ENCODE measurements around the gene CDH5.

Gene CDH5

DNA sequence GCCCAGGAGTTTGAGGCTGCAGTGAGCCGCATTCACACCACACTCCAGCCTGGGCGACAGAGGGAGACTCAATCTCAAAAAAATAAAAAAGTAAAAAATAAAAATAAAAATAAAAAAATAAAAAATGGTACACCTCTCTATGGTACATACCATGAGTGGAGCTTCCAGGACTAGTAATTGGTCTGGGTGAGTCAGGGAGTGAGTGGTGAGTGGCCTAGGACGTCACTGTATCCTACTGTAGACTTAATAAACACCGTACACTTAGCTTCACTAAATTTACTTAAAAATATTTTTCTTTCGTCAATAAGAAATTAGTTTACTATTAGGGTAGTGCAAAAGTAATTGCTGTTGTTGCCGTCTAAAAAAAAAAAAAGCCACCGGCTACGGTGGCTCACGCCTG is 9.0 kb downstream of the CDH5 start:
- DNase-seq, result no peak

DNA sequence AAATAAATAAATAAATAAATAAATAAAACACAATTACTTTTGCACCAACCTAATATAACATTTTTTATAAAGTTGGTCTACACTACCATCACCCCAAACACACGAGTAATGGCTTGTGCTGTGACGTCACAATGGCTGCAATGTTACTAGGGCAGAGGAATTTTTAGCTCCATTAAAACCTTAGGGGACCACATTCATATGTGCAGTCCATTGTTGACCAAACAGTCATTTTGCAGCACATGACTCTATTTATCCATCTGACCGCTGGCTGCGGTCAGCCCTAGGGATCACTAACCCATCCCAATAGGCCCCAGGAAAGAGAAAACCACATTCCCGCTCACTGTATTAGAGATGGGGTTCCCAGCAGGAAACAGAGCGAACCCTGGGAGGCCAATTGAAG is 9.6 kb downstream of the CDH5 start:
- no peak for DNase-seq

DNA sequence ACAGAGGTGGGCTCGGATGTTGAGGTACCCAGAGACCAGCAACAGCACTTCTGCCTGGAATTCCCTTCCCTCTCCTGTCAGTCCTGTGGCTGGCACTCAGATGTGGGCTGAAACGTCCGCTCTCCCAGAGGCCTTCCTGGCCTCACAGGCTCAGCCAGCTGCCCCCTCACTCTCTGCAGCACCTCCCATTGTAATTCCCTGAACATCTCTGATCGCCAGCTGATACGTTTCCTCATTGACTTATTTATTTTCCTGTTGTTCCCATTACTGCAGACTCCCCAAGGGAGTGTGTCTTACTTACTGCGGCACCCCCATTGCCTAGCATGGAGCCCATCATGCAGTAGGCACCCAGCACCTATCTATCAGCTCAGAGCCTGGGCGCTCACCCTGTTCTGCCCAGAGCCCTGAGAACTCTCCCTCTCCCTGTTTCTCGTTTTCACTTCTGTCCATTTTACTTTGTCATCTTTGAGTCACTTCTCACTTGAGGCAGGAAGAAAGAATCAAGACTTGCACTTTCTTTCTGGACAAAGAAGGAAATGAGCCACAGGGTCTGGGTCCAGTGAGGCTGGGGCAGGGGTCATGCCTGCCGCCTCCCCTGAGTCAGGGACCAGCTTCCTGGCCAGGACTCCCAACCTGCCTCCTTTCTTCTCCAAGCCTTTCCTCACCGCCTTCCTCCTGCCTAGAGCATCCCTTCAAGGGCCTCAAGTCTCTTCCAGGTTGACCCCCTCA is 10.2 kb downstream of the CDH5 start:
- no peak for DNase-seq

DNA sequence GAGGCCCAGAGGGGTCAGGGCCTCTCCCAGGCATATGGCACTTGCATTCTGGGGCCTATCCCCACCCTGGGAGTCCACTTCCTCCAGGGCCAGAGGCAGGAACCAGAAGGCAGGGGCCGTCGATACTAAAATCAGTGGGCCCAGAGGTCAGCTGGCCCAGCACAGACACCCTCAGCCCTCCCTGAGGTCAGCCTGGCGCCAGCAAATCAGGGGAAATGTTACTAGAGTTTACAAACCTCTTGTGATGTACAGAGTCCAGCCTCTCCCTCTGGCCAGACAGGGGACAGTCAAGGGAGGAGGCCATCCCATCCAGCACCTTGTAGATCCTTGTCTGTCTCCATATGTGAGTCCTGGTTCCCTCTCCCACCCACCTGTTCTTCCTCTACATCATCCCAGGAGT is 10.8 kb downstream of the CDH5 start:
- DNase-seq, result no peak

DNA sequence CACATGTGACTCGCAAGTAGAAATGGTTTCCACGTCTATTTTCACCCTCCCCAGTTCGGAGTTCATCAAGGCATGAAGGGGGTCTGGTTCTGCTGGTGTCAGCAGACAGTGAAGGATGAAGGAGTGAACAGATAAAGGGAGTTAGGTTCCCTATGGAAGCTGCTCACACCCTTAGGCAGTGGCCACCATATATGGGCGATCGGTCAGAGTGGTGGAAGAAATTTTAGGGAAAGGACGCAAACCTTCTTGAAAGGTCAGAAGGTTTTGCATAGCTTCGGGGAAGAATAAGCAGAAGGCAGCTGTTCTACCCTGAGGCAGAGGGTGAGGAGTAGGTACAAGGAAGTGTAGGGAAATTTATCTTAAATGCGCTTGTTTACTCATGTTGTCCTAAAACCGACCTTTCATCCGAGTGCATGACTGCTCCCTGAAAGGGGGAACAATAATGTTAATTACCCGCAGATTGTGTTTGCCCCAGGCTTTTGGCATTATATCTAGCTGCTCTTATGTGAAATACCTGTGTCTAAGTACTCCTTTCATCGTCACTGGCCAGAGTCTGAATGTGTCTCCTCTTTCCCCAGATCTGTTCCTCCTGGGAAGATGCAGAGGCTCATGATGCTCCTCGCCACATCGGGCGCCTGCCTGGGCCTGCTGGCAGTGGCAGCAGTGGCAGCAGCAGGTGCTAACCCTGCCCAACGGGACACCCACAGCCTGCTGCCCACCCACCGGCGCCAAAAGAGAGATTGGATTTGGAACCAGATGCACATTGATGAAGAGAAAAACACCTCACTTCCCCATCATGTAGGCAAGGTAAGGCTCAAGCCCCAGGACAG is 12.5 kb downstream of the CDH5 start:
- DNase-seq, result no peak

DNA sequence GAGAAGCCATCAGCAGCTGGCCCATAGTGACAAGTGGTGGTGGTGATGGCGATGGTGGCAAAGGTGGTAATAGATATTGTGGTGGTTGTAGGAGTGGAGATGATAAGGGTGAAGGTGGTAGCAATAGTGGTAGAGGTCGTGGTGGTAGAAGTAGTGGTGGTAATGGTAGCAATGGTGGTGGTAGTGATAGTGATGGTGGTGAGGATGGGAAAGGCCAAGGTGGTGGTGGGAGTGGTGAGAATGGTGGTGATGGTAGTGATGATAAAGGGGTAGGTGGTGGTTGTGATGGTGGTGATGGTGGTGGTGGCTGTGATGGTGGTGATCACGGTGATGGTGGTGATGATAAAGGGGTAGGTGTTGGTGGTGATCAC is 13.1 kb downstream of the CDH5 start:
- no peak for DNase-seq

DNA sequence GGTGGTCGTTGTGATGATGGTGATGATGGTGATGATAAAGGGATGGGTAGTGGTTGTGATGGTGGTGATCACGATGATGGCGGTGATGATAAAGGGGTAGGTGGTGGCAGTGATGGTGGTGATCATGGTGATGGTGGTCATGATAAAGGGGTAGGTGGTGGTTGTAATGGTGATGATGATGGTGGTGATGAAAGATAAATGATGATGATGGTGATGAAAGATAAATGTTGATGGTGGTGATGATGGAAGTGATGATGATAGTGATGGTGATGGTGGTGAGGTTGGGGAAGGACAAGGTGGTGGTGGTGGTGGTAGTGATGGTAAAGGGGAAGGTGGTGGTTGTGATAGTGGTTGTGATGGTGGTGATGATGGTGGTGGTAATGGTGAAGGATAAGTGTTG is 13.9 kb downstream of the CDH5 start:
- no peak for DNase-seq

DNA sequence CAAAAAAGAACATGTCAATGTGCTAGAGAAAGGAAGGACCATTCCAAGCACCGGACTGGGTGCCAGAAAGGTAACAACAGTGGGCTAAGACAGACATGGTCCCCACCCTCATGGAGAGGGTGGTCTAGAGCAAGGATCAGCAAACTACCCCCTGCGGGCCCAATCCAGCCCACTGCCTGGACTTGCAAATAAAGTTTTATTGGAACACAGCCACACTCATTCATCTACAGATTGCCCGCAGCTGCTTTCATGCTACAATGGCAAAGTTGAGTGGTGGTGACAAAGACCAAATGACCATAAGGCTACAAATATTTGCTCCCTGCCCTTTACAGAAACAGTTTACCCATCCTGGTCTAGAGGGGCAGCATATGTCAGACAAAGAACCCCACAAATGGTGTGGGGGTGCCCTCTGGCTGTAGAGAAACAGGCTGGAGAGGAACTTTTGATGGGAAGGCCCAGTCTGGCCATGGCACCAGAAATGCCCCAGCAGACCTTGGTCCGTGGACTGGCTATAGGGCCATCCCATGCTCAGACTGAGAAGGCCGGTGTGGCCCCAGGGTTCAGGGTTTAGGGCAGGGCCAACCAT is 15.2 kb downstream of the CDH5 start:
- no peak for DNase-seq

DNA sequence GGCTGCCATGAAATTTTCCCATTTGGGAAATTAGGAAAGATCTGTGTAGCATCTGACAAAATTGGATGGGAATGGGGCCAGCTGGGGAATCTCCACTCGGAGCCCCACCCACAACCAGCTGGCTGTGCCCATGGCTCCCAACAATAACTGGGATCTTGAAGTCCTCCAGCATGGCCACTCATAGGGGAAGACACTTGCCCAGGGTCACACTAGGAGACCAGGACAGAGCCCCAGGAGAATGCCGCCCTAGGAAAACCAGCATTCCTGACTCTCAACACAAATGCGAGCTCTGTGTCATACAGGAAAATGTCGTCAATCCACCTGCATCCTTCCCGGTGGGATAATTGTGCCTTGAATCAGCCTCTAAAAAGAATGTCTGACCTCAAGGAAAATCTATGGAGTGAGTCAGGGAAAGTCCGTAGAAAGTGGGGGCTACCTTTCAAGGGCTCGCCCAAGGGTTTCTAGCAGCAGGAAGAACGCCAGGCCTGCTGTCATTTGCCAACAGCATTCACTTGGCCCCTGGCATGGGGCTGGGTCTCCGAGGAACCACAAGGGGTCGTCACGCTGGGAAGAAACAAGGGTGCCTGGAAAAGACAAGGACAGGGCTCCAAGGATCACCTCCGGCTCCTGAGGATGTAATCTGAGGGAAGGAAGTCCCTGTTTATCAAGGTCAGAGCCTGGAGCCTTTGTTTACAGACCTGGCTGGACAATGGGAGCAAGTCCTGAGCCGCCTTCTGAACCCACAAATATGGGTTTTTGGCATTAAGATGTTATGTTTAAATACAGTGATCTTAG is 15.9 kb downstream of the CDH5 start:
- no peak for DNase-seq

DNA sequence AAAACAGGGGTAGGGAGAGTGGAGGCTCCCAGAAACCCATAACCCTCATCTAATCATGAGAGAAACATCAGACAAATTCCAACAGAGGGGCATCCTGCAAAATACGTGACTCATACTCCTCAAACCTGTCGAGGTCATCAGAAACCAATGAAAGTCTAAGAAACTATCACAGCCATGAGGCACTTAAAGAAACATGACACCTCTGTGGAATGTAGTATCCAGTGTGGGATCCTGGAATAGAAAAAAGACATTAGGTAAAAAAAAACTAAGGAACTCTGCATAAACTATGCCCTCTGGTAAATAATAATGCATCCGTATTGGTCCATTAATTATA is 16.4 kb downstream of the CDH5 start:
- no peak for DNase-seq

DNA sequence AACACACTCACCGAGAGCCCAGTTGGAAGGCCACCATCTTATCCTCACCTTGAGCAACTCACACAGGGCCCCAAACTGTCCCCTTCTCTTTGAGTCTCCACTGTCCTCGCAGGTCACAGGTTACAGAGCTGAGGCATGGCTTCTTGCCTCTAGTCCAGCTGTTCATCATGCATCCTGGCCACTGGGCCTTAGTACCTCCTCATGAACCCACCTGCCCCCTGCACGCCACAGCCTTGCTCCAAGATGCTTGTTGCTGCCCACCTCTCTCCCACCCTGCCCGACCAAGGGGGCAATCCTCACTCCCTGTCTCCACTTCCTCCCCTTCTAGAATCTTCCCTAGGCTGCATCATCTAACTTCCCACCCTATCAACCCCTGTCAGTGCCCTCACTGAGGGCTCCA is 17.1 kb downstream of the CDH5 start:
- DNase-seq, result no peak

DNA sequence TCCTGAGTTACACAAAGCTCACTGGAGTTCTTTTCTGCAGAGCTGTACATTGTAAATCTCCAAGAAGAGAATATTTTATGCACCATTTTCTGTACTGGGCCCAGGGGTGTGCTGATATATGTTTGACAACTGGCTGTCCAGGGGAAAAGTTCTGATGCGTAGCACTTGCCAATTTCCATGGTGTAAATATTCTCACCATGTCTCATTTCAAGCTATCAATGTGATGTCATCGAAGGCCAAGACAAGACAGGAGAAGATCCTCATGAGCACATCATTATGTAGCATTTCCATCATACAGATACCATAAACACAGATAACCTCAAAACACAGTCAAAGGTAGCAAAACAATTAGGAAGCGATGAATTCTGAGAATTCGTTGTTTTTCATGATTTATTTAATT is 18.9 kb downstream of the CDH5 start:
- no peak for DNase-seq

DNA sequence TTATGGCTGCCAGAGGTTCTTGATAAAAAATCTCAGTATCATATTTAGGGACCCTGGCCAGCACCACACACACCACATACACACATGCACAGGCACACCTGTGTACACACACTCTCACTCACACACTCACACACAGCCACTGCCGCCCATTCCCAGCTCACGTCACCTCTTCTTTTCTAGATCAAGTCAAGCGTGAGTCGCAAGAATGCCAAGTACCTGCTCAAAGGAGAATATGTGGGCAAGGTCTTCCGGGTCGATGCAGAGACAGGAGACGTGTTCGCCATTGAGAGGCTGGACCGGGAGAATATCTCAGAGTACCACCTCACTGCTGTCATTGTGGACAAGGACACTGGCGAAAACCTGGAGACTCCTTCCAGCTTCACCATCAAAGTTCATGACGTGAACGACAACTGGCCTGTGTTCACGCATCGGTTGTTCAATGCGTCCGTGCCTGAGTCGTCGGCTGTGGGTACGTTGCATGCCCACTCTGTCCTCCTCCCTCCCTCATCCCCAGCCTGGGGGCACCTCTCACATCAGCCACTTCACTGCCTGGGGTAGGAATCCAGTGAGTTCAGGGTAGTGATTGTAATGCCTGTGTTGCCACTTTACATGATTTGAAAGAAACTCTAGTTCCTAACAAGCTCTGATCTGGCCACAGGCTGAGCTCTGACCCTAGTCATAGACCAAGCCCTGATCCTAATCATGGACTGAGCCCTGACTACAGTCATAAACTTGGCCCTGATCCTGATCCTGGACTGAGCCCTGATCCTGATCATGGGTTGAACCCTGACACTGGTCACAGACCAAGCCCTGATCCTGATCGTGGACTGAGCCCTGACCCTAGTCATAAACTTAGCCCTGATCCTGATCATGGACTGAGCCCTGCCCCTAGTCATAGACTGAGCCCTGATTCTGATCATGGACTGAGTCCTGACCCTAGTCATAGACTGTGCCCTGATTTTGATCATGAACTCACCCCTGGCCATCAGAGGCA is 20.4 kb downstream of the CDH5 start:
- no peak for DNase-seq

DNA sequence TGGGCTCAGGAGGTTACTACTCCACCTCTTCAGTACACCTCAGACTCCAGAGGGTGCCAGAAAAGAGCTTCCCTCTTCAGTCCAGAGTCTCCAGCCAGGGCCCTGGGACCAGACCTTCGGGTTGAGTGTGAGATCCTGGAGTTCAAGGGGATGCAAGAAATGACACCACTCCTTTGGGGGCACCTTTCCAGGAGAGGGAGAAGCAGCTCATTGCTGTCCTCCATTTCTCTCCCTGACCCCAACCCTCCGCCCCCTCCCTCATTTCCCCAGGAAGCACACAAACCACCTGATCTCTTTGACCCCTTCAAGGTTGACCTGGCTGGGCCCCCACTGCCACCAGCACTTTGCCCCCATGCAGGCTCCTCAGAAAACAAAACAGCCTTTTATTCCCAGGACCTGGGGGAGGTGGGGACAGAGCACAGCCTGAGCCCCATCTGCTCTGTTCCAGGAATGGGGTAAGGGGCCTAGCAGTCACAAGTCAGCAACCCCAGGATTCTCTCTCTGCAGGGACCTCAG is 21.4 kb downstream of the CDH5 start:
- DNase-seq, result no peak

DNA sequence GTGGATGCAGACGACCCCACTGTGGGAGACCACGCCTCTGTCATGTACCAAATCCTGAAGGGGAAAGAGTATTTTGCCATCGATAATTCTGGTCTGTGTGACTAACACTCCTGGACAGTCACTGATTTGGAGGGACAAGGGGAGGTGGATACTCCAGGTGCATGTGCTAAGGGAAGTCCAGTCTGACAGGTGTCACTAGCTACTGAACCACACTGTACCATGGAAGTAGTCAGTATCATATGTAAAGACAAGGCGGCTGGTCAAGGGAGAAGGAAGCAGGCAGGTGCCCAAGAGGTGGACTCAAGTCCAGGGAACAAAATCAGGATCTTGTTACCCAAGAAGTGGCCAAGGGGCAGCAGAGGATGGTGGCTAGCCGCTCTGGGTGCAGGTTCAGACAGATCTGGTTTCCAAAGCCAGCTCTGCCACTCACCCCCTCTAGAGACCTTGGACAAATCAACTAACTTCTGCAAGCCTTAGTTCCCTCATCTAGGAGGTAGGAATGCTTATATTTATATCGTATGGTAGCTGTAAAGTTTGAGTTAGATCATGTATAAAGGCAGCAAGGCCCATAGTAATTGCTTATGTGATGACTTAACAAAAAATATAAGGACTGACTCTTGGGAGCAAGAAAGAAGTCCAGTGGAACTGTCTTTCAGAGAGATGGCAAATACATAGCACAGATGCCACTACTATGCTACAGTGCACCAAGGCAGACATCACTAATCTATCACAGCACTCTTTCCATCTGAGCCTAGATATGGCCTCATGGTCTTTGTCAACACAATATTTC is 22.1 kb downstream of the CDH5 start:
- DNase-seq, result no peak

DNA sequence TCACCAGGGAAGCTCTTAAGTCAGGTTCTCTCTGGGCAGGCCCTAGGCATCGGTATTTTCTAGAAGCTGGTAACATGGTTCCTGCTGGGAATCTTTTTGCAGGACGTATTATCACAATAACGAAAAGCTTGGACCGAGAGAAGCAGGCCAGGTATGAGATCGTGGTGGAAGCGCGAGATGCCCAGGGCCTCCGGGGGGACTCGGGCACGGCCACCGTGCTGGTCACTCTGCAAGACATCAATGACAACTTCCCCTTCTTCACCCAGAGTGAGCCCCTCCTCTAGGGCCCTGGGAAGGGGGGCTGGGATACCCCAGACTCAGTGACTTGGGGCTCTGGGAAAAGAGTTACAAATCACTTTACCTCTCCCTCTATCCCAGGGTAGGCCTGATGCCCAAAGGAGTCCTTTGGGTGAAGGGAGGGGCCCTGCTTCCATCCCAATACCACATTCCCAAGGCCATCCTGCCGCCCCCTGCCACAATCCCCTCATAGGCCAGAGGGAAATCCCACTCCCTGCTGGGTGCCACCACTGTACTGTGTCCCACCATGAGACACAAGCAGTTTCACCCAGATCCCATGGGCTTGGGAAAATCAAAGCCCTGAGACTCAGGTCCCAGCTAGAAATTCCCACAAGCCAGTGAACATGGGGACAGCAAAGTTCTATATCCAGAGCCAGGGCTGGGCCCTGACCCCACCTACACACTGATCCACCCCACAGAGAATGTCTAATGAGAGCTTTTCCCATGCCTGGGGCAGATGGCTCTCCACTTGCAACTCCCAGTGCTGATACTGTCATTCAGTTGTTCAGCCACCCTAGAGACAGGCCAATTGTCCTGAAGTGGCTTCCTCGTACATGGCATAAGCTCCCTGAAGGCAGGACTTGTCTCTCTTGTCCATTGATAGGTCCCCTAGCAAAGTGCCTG is 23.0 kb downstream of the CDH5 start:
- DNase-seq, result no peak

DNA sequence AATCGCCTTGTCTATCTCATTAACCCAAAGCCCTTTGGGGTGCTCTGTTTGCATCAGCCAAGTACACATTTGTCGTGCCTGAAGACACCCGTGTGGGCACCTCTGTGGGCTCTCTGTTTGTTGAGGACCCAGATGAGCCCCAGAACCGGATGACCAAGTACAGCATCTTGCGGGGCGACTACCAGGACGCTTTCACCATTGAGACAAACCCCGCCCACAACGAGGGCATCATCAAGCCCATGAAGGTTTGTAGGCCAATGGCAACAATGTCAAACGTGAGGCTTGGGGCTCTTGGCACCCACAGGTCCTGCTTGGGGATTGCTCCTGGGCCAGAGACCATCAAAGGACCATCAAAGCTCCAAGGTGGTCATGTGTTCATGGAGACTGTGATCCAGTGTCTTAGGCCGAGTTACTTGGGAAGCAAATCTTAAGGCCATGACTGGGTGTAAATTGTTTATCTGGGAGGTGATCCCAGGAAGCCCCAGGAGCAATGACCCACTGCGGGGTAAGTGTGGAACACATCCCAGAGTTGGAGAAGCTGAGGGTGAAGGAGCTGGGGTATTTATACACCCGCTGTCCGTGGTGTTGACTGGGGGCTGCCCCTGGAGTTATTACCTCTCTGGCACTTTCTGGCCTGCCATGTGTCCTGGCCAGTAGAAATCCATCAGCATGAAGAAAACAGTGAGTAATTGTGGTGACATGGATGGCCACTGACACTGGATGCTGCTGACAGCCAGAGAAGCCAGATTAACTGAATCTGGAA is 24.0 kb downstream of the CDH5 start:
- DNase-seq, result no peak

DNA sequence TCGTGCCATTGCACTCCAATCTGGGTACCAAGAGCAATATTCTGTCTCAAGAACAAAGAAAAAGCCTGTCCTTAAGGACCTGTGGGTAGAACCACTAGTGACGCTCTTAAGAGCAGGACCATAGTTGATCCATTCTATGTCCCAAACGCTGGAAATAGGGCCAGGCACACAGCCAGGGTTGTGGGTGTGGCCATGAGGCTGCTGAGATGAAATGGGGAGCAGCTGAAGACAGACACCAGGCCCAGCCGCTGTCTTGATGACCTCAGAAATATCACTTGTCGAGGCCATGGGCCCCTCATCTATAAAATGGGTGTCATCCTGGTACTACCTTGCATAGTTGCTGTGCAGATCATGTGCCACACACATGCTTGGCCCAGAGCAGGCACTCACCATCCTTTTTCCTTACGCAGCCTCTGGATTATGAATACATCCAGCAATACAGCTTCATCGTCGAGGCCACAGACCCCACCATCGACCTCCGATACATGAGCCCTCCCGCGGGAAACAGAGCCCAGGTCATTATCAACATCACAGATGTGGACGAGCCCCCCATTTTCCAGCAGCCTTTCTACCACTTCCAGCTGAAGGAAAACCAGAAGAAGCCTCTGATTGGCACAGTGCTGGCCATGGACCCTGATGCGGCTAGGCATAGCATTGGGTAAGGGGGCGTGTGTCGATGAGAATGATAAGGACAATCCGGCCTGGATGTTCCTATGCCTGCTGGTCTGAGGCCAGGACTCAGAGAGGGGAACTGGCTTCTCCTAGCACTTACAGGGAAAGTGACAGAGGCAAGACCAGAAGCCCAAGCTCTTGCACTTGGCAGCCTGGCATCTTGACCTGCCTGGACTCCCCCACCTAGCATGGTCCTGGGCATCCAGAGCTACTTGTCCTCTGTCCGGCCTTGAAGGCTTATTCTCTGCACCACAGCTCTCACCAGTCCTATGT is 25.5 kb downstream of the CDH5 start:
- DNase-seq, result no peak

Data from GOT3 (cell line).